Neuronal stem cell (in vitro differentiated cells): ENCODE results near the gene ARHGEF12.

ENCODE experiments used
- DNase-seq: peaks from one replicate; pipeline ENCODE4 v3.0.0-alpha.2; 2013; ENCODE audit warnings: low spot score
- H2AFZ ChIP-seq: one replicate; pipeline ENCODE4 v1.6.1; 2013; ENCODE audit warnings: mild to moderate bottlenecking, low read length, inconsistent platforms
- H2AK5ac ChIP-seq: 2 replicates; pipeline ENCODE4 v1.6.1; 2013; ENCODE audit warnings: low read depth, mild to moderate bottlenecking, inconsistent platforms, low read length, moderate library complexity, mixed read lengths
- H2BK120ac ChIP-seq: 2 replicates; pipeline ENCODE4 v1.6.1; 2013; ENCODE audit warnings: low read depth, mild to moderate bottlenecking, inconsistent platforms, low read length, moderate library complexity, mixed read lengths
- H2BK12ac ChIP-seq: one replicate; pipeline ENCODE4 v1.6.1; 2013; ENCODE audit warnings: low read length, inconsistent platforms
- H2BK15ac ChIP-seq: 2 replicates; pipeline ENCODE4 v1.6.1; 2013; ENCODE audit warnings: mild to moderate bottlenecking, low read length, inconsistent platforms, mixed read lengths
- H2BK5ac ChIP-seq: one replicate; pipeline ENCODE4 v1.6.1; 2013; ENCODE audit warnings: inconsistent platforms, mild to moderate bottlenecking, low read length, moderate library complexity
- H3K14ac ChIP-seq: one replicate; pipeline ENCODE4 v1.6.1; 2013; ENCODE audit warnings: low read length, inconsistent platforms
- H3K18ac ChIP-seq: 2 replicates; pipeline ENCODE4 v1.6.1; 2013; ENCODE audit warnings: low read length, inconsistent platforms
- H3K23ac ChIP-seq: 2 replicates; pipeline ENCODE4 v1.6.1; 2013; ENCODE audit warnings: low read depth, mild to moderate bottlenecking, mixed read lengths, low read length, inconsistent platforms; ENCODE audit not compliant: poor library complexity
- H3K27ac ChIP-seq: replicated peaks from 3 replicates; pipeline ENCODE4 v1.5.1; 2013; ENCODE audit warnings: low read length, inconsistent platforms
- H3K27me3 ChIP-seq, 3 experiments: 2 replicates each; pipeline ENCODE4 v1.6.1; 2013; ENCODE audit warnings: low read length in 3 of 3, mild to moderate bottlenecking in 2 of 3, inconsistent platforms in 1 of 3, low read depth in 1 of 3, mixed read lengths in 1 of 3, moderate library complexity in 1 of 3; ENCODE audit not compliant: control insufficient read depth in 3 of 3, insufficient read depth in 3 of 3
- H3K36me3 ChIP-seq, 2 donors: replicated peaks in 1 of 2; 2 replicates each; pipeline ENCODE4 v1.6.1; 2013; ENCODE audit warnings: low read length in 2 of 2; ENCODE audit not compliant: control insufficient read depth in 2 of 2, insufficient read depth in 2 of 2
- H3K4ac ChIP-seq: 2 replicates; pipeline ENCODE4 v1.6.1; 2013; ENCODE audit warnings: inconsistent platforms, mild to moderate bottlenecking, low read length, moderate library complexity
- H3K4me1 ChIP-seq, 2 donors: 1 replicate in 1 of 2; 2 replicates in 1 of 2; pipeline ENCODE4 v1.6.1; 2013; ENCODE audit warnings: low read length in 2 of 2, low read depth in 1 of 2; ENCODE audit not compliant: control insufficient read depth in 2 of 2, insufficient read depth in 1 of 2
- H3K4me2 ChIP-seq: one replicate; pipeline ENCODE4 v1.6.1; 2013; ENCODE audit warnings: mild to moderate bottlenecking, low read length, inconsistent platforms; ENCODE audit not compliant: insufficient read depth, poor library complexity, severe bottlenecking
- H3K4me3 ChIP-seq, 2 donors: 2 replicates each; pipeline ENCODE4 v1.5.1; 2013; ENCODE audit warnings: low read length in 2 of 2, mild to moderate bottlenecking in 2 of 2, inconsistent platforms in 1 of 2, moderate library complexity in 1 of 2
- H3K79me1 ChIP-seq: one replicate; pipeline ENCODE4 v1.6.1; 2013; ENCODE audit warnings: low read depth, mild to moderate bottlenecking, inconsistent platforms, low read length, moderate library complexity
- H3K9ac ChIP-seq: one replicate; pipeline ENCODE4 v1.6.1; 2013; ENCODE audit warnings: mild to moderate bottlenecking, low read depth, low read length, inconsistent platforms; ENCODE audit not compliant: poor library complexity
- H3K9me3 ChIP-seq, 2 donors: replicated peaks in 1 of 2; 2 replicates each; pipeline versions ENCODE3 to v1.6.1; 2013; ENCODE audit warnings: low read length in 2 of 2, mild to moderate bottlenecking in 2 of 2, inconsistent platforms in 1 of 2, low read depth in 1 of 2, mixed read lengths in 1 of 2, moderate library complexity in 1 of 2; ENCODE audit not compliant: control insufficient read depth in 2 of 2, insufficient read depth in 1 of 2
- H4K8ac ChIP-seq: one replicate; pipeline ENCODE4 v1.6.1; 2013; ENCODE audit warnings: low read depth, mild to moderate bottlenecking, inconsistent platforms, low read length, moderate library complexity
- H4K91ac ChIP-seq: one replicate; pipeline ENCODE4 v1.6.1; 2013; ENCODE audit warnings: low read length, low read depth, mild to moderate bottlenecking, inconsistent platforms; ENCODE audit not compliant: poor library complexity
- WGBS, 2 donors: extraction: QIAGEN DNeasy Blood & Tissue Kit; methylation state at CpG; one replicate each; pipeline ENCODE4 v1.1.7; 2013; ENCODE audit warnings: missing lambda C conversion rate in 2 of 2, mixed read lengths in 1 of 2; ENCODE audit not compliant: insufficient read length in 2 of 2, insufficient replicate concordance in 1 of 2; ENCODE audit errors: extremely low coverage in 2 of 2; 5-methylcytosine and 5-hydroxymethylcytosine counted together

ARHGEF12 gene

GRCh38 chr11:120467627-120468026, 131.4 kb downstream of the ARHGEF12 start:
- H3K27ac ChIP-seq, result no peak overlapping the region
- H3K9me3 ChIP-seq, result no peaks in the 10 kb centered on the region
- H4K8ac ChIP-seq, result no peak overlapping the region
- no peaks in the 10 kb centered on the region for H3K4me1 ChIP-seq
- no peak overlapping the region for H2BK120ac ChIP-seq
- H3K4ac ChIP-seq, result no peak overlapping the region
- no peak overlapping the region for H2BK5ac ChIP-seq
- H3K9ac ChIP-seq, result no peak overlapping the region
- H3K79me1 ChIP-seq, result no peaks in the 10 kb centered on the region
- no peak overlapping the region for H3K23ac ChIP-seq
- no peak overlapping the region for H2AFZ ChIP-seq
- no peak overlapping the region for H2BK12ac ChIP-seq
- WGBS, 2 donors, result no CpG with 5 or more reads among the region's 6 CpGs
- no peak overlapping the region for H4K91ac ChIP-seq
- no peak overlapping the region for H2AK5ac ChIP-seq
- H3K4me3 ChIP-seq, result no peak overlapping the region
- no peak for DNase-seq
- H2BK15ac ChIP-seq, result no peak overlapping the region
- H3K14ac ChIP-seq, result no peak overlapping the region
- H3K36me3 ChIP-seq, result peaks cover 6 to 92% of the 10 kb centered on the region in 2 donors
- no peaks in the 10 kb centered on the region for H3K27me3 ChIP-seq
- no peak overlapping the region for H3K18ac ChIP-seq
- no peak overlapping the region for H3K4me2 ChIP-seq

- H3K27me3 ChIP-seq, result no peaks in the 10 kb centered on the region
- no peak overlapping the region for H3K4me2 ChIP-seq
- peaks cover 8 to 96% of the 10 kb centered on the region in 2 donors for H3K36me3 ChIP-seq
- no peak overlapping the region for H2BK12ac ChIP-seq
- H2BK5ac ChIP-seq, result no peak overlapping the region
- H2BK120ac ChIP-seq, result no peak overlapping the region
- no peak overlapping the region for H3K4ac ChIP-seq
- H2AK5ac ChIP-seq, result no peak overlapping the region
- no peak overlapping the region for H3K4me3 ChIP-seq
- no peak overlapping the region for H3K23ac ChIP-seq
- no peaks in the 10 kb centered on the region for H3K4me1 ChIP-seq
- H3K9ac ChIP-seq, result no peak overlapping the region
- H3K79me1 ChIP-seq, result no peaks in the 10 kb centered on the region
- H2BK15ac ChIP-seq, result no peak overlapping the region
- DNase-seq, result no peak
- H4K91ac ChIP-seq, result no peak overlapping the region
- no peak overlapping the region for H3K14ac ChIP-seq
- WGBS, 2 donors, result no CpG with 5 or more reads among the region's 1 CpG
- no peak overlapping the region for H4K8ac ChIP-seq
- no peak overlapping the region for H3K18ac ChIP-seq
- H3K27ac ChIP-seq, result no peak overlapping the region
- no peaks in the 10 kb centered on the region for H3K9me3 ChIP-seq
- H2AFZ ChIP-seq, result no peak overlapping the region
Observed at GRCh38 chr11:120471131-120471530, 134.9 kb downstream of the ARHGEF12 start.

- no peak overlapping the region for H2BK12ac ChIP-seq
- no peak overlapping the region for H2AK5ac ChIP-seq
- no peak for DNase-seq
- no peak overlapping the region for H3K18ac ChIP-seq
- no peak overlapping the region for H2BK15ac ChIP-seq
- H3K4me1 ChIP-seq, result no peaks in the 10 kb centered on the region
- H3K4me2 ChIP-seq, result no peak overlapping the region
- no peak overlapping the region for H3K27ac ChIP-seq
- H2AFZ ChIP-seq, result no peak overlapping the region
- no peaks in the 10 kb centered on the region for H3K79me1 ChIP-seq
- no peak overlapping the region for H4K8ac ChIP-seq
- H3K9me3 ChIP-seq, result no peaks in the 10 kb centered on the region
- H3K36me3 ChIP-seq, result peaks cover 8 to 96% of the 10 kb centered on the region in 2 donors
- H2BK120ac ChIP-seq, result no peak overlapping the region
- no peak overlapping the region for H3K9ac ChIP-seq
- WGBS, 2 donors, result no CpG with 5 or more reads among the region's 3 CpGs
- no peaks in the 10 kb centered on the region for H3K27me3 ChIP-seq
- no peak overlapping the region for H2BK5ac ChIP-seq
- no peak overlapping the region for H3K23ac ChIP-seq
- H3K4ac ChIP-seq, result no peak overlapping the region
- H4K91ac ChIP-seq, result no peak overlapping the region
- H3K4me3 ChIP-seq, result no peak overlapping the region
- no peak overlapping the region for H3K14ac ChIP-seq
Observed at GRCh38 chr11:120471994-120472393, 135.8 kb downstream of the ARHGEF12 start.

- no peak overlapping the region for H3K14ac ChIP-seq
- H4K91ac ChIP-seq, result no peak overlapping the region
- H3K36me3 ChIP-seq, result peaks cover 13 to 96% of the 10 kb centered on the region in 2 donors
Observed at GRCh38 chr11:120473503-120473902, 137.3 kb downstream of the ARHGEF12 start.

More at GRCh38 chr11:120473503-120473902, 137.3 kb downstream of the ARHGEF12 start:
- H3K27me3 ChIP-seq, result no peaks in the 10 kb centered on the region
- H3K9ac ChIP-seq, result peak overlapping the region; percentile 21
- no peak overlapping the region for H3K4me3 ChIP-seq
- H3K27ac ChIP-seq, result no peak overlapping the region
- no peak overlapping the region for H3K23ac ChIP-seq
- no peak overlapping the region for H2AK5ac ChIP-seq
- H3K18ac ChIP-seq, result no peak overlapping the region
- H2BK12ac ChIP-seq, result no peak overlapping the region
- no peaks in the 10 kb centered on the region for H3K4me1 ChIP-seq
- no peak overlapping the region for H2BK120ac ChIP-seq
- H2BK5ac ChIP-seq, result no peak overlapping the region
- DNase-seq, result no peak
- no peak overlapping the region for H2AFZ ChIP-seq
- H3K79me1 ChIP-seq, result no peaks in the 10 kb centered on the region
- H3K9me3 ChIP-seq, result no peaks in the 10 kb centered on the region
- H2BK15ac ChIP-seq, result no peak overlapping the region
- no peak overlapping the region for H3K4me2 ChIP-seq
- WGBS, 2 donors, result no CpG with 5 or more reads among the region's 3 CpGs
- H4K8ac ChIP-seq, result no peak overlapping the region
- no peak overlapping the region for H3K4ac ChIP-seq
